Testis (tissue), 3 donors: ENCODE measurements around the gene MAN2C1. TPM values are rescaled to one million over a fixed set of nuclear protein-coding genes. Genes with fewer than 3 reads are reported as not detected.

ENCODE experiments used
- DNase-seq: peaks from one replicate; pipeline ENCODE4 v3.0.0-alpha.2; 2019
- H3K27ac ChIP-seq, 2 donors: fragments of 200-600 bp; sonication (generic); one replicate each; pipeline ENCODE4 v1.5.1; 2019
- H3K27me3 ChIP-seq: fragments of 200-600 bp; sonication (generic); one replicate; pipeline ENCODE4 v1.5.1; 2019
- H3K36me3 ChIP-seq: fragments of 200-600 bp; sonication (generic); one replicate; pipeline ENCODE4 v1.5.1; 2017; ENCODE audit warnings: low read depth; ENCODE audit errors: missing control alignments
- H3K4me1 ChIP-seq: fragments of 200-600 bp; sonication (generic); one replicate; pipeline ENCODE4 v1.5.1; 2019
- H3K4me3 ChIP-seq, 2 donors: fragments of 200-600 bp; sonication (generic); one replicate each; pipeline ENCODE4 v1.5.1; 2017 to 2019
- H3K9me3 ChIP-seq: fragments of 200-600 bp; sonication (generic); one replicate; pipeline ENCODE4 v1.5.1; 2017
- CTCF ChIP-seq, 3 experiments: fragments of 450-650 bp in 2 of 3; fragments of 200-600 bp in 1 of 3; sonication (generic) in 1 of 3; IDR thresholded peaks; one replicate each; pipeline ENCODE4 v1.5.1; 2016 to 2019; ENCODE audit warnings: antibody characterized with exemption in 3 of 3, mild to moderate bottlenecking in 2 of 3, moderate library complexity in 1 of 3
- POLR2A ChIP-seq: fragments of 450-650 bp; IDR thresholded peaks from one replicate; pipeline ENCODE4 v1.6.1; 2017; ENCODE audit warnings: antibody characterized with exemption, mild to moderate bottlenecking, moderate library complexity
- WGBS, 2 donors: methylation state at CpG; one replicate each; pipeline ENCODE4 v1.1.5; 2018; 5-methylcytosine and 5-hydroxymethylcytosine counted together
- intact Hi-C: fragments of 100-400 bp; cut with DNase I; formaldehyde crosslinking; loops from one replicate; pipeline ENCODE4 v1.15.1; 2023; ENCODE audit warnings: low total_unique reads
- polyA plus RNA-seq: library from polyadenylated mRNA; stranded (reverse); fragments of 350-450 nt; fragmentation: Illumina TruSeq; extraction: RNeasy Lipid Tissue Mini Kit (QIAGEN cat#74804); gene quantifications from one replicate; pipeline ENCODE4 v1.2.3, GENCODE V29; 2014; ENCODE audit warnings: low read depth, low replicate concordance; ENCODE audit not compliant: insufficient read depth
- total RNA-seq, 2 donors: library from RNA; depleted of rRNA; stranded (reverse); fragments of >200 nt; gene quantifications; one replicate each; pipeline ENCODE4 v1.2.3, GENCODE V29; 2016

The MAN2C1 gene
- total and polyA plus RNA-seq, 3 donors from 2014 or later: 171 to 343 (median 256) TPM

- no peak overlapping the region for H3K4me3 ChIP-seq
- H3K27ac ChIP-seq: no peak overlapping the region
- no peaks in the 10 kb centered on the region for H3K9me3 ChIP-seq
- no peak for DNase-seq
- TF ChIP-seq CTCF (IDR thresholded peaks at IDR 0.05) (no peak), POLR2A (no peak)
- no peaks in the 10 kb centered on the region for H3K4me1 ChIP-seq
- H3K27me3 ChIP-seq: no peaks in the 10 kb centered on the region
- intact Hi-C loops: no loop called here
- no peaks in the 10 kb centered on the region for H3K36me3 ChIP-seq
- 82 to 92% methylated on average over 2 of the region's 2 CpGs for WGBS, 2 donors
Measured at GRCh38 chr15:75329571-75329970, 38.8 kb downstream of the MAN2C1 start.

- DNase-seq: no peak
- Histone ChIP-seq H3K36me3 (no peaks in the 10 kb centered on the region), H3K27me3 (no peaks in the 10 kb centered on the region), H3K4me1 (no peaks in the 10 kb centered on the region), H3K9me3 (no peaks in the 10 kb centered on the region), H3K4me3 (no peak overlapping the region), H3K27ac (no peak overlapping the region)
- intact Hi-C loops: no loop called here
- no peak for TF ChIP-seq CTCF (IDR thresholded peaks at IDR 0.05)
- TF ChIP-seq POLR2A: no peak
- 48 to 80% methylated on average over 2 to 10 of the region's 10 CpGs for WGBS, 2 donors
Measured at GRCh38 chr15:75328493-75329314, 39.7 kb downstream of the MAN2C1 start.

- DNase-seq: no peak
- Histone ChIP-seq H3K4me1 (no peaks in the 10 kb centered on the region), H3K9me3 (no peaks in the 10 kb centered on the region), H3K27me3 (no peaks in the 10 kb centered on the region), H3K4me3 (no peak overlapping the region), H3K27ac (no peak overlapping the region), H3K36me3 (no peaks in the 10 kb centered on the region)
- intact Hi-C loops: no loop called here
- TF ChIP-seq POLR2A (no peak), CTCF (IDR thresholded peaks at IDR 0.05) (no peak)
- WGBS, 2 donors: 100% methylated on average over 1 to 3 of the region's 3 CpGs
Measured at GRCh38 chr15:75327491-75327890, 40.9 kb downstream of the MAN2C1 start.

- intact Hi-C loops: no loop called here
- DNase-seq: no peak
- no peaks in the 10 kb centered on the region for H3K36me3 ChIP-seq
- no peaks in the 10 kb centered on the region for H3K27me3 ChIP-seq
- H3K9me3 ChIP-seq: no peaks in the 10 kb centered on the region
- H3K4me3 ChIP-seq: no peak overlapping the region
- H3K4me1 ChIP-seq: no peaks in the 10 kb centered on the region
- TF ChIP-seq POLR2A (no peak), CTCF (IDR thresholded peaks at IDR 0.05) (no peak)
- no peak overlapping the region for H3K27ac ChIP-seq
- 86 to 96% methylated on average over 4 of the region's 4 CpGs for WGBS, 2 donors
Measured at GRCh38 chr15:75327005-75327404, 41.4 kb downstream of the MAN2C1 start.

GRCh38 chr15:75325922-75326321 lies 42.5 kb downstream of the MAN2C1 start:
- WGBS, 2 donors: 88 to 95% methylated on average over 4 of the region's 4 CpGs
- Histone ChIP-seq H3K4me3 (no peak overlapping the region), H3K4me1 (no peaks in the 10 kb centered on the region), H3K36me3 (no peaks in the 10 kb centered on the region), H3K27ac (no peak overlapping the region), H3K9me3 (no peaks in the 10 kb centered on the region), H3K27me3 (no peaks in the 10 kb centered on the region)
- TF ChIP-seq CTCF (IDR thresholded peaks at IDR 0.05): no peak
- no peak for TF ChIP-seq POLR2A
- no peak for DNase-seq
- intact Hi-C loops: no loop called here
